NB4 (cell line): Measurements from ENCODE around the gene CLPTM1.
A peak's percentile ranks its signal among the peaks of the same experiment; 100 is the strongest.
"Not testable (repeated sequence)": the region's sequence is repeated elsewhere in the genome, so short reads cannot be mapped to it uniquely, and the experiment has no call there.

Experiments
- DNase-seq: peaks from one replicate; pipeline ENCODE4 v3.0.0; 2010; ENCODE audit warnings: low read depth
- H3K4me3 ChIP-seq: one replicate; pipeline ENCODE4 v1.5.1; 2011; ENCODE audit warnings: mild to moderate bottlenecking, low read depth, low read length, moderate library complexity
- MYC ChIP-seq: IDR thresholded peaks from 2 replicates; pipeline ENCODE4 v1.6.1; 2011; ENCODE audit warnings: low read depth, low read length
- POLR2A ChIP-seq: IDR thresholded peaks from 2 replicates; pipeline ENCODE4 v1.6.1; 2011; ENCODE audit warnings: mild to moderate bottlenecking; ENCODE audit not compliant: insufficient read length; ENCODE audit errors: extremely low read depth
- TF ChIP-seq, protein P1 (sequence below): IDR thresholded peaks from one replicate; pipeline ENCODE4 v1.5.1; 2012; ENCODE audit warnings: low read depth, low read length
- TF ChIP-seq, protein P2 (sequence below): IDR thresholded peaks from 2 replicates; pipeline ENCODE4 v1.6.1; 2011; ENCODE audit warnings: low read depth, low read length

CLPTM1 gene

DNA sequence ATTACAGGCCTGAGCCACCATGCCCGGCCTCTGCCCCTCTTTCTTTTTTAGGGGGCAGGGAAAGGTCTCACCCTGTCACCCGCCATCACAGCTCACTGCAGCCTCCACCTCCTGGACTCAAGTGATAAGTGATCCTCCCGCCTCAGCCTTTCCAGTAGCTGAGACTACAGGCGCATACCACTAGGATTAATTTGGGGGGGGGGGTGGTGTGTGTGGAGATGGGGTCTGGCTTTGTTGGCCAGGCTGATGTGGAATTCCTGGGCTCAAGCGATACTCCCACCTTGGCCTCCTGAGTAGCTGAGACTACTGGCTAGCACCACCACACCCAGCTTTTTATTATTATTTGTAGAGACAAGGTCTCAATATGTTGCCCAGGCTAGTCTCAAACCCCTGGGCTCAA, 45.4 kb upstream of the CLPTM1 start:
- TF ChIP-seq, protein P1, sequence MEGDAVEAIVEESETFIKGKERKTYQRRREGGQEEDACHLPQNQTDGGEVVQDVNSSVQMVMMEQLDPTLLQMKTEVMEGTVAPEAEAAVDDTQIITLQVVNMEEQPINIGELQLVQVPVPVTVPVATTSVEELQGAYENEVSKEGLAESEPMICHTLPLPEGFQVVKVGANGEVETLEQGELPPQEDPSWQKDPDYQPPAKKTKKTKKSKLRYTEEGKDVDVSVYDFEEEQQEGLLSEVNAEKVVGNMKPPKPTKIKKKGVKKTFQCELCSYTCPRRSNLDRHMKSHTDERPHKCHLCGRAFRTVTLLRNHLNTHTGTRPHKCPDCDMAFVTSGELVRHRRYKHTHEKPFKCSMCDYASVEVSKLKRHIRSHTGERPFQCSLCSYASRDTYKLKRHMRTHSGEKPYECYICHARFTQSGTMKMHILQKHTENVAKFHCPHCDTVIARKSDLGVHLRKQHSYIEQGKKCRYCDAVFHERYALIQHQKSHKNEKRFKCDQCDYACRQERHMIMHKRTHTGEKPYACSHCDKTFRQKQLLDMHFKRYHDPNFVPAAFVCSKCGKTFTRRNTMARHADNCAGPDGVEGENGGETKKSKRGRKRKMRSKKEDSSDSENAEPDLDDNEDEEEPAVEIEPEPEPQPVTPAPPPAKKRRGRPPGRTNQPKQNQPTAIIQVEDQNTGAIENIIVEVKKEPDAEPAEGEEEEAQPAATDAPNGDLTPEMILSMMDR = no peak
- TF ChIP-seq MYC = no peak
- no peak for TF ChIP-seq POLR2A
- TF ChIP-seq, protein P2, sequence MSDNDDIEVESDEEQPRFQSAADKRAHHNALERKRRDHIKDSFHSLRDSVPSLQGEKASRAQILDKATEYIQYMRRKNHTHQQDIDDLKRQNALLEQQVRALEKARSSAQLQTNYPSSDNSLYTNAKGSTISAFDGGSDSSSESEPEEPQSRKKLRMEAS = no peak
- DNase-seq = no peak
- no peak overlapping the region for H3K4me3 ChIP-seq

DNA sequence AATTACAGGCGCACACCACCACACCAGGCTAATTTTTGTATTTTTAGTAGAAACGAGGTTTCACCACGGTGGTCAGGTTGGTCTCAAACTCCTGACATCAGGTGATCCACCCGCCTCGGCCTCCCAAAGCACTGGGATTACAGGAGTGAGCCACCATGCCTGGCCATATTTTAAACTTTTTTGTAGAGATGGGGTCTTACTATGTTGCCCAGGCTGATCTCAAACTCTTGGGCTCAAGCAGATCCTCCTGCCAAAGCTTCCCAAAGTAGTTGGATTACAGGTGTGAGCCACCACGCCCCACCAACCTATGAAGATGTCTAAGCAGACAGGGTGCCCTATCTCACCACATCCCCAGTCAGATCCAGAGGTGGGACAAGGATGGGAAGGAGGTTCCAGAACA, 43.3 kb upstream of the CLPTM1 start:
- not testable (repeated sequence) for H3K4me3 ChIP-seq, DNase-seq

DNA sequence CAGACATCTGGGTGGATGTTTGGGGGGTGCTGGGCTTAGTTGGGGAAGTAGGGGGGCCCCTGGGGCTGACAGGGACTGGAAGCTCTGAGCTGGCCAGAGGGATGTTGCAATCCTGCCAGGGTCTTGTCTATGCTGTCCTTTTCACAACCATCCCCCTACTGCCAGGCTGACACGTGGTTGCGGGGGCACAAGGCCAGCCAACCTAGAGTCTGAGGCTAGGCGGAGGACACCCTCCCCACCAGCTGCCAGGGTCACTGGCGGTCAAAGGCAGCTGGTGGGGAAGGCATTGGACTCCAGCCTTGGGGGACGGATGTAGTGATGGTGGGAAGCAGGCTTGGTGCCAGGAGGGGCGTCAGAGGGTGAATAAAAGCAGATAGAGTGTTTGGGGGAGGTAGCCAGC, 42.3 kb upstream of the CLPTM1 start:
- no peak overlapping the region for H3K4me3 ChIP-seq
- TF ChIP-seq POLR2A (no peak), MYC (no peak)
- TF ChIP-seq, protein P1 = no peak
- TF ChIP-seq, protein P2 = peak; percentile 39
- DNase-seq = no peak

DNA sequence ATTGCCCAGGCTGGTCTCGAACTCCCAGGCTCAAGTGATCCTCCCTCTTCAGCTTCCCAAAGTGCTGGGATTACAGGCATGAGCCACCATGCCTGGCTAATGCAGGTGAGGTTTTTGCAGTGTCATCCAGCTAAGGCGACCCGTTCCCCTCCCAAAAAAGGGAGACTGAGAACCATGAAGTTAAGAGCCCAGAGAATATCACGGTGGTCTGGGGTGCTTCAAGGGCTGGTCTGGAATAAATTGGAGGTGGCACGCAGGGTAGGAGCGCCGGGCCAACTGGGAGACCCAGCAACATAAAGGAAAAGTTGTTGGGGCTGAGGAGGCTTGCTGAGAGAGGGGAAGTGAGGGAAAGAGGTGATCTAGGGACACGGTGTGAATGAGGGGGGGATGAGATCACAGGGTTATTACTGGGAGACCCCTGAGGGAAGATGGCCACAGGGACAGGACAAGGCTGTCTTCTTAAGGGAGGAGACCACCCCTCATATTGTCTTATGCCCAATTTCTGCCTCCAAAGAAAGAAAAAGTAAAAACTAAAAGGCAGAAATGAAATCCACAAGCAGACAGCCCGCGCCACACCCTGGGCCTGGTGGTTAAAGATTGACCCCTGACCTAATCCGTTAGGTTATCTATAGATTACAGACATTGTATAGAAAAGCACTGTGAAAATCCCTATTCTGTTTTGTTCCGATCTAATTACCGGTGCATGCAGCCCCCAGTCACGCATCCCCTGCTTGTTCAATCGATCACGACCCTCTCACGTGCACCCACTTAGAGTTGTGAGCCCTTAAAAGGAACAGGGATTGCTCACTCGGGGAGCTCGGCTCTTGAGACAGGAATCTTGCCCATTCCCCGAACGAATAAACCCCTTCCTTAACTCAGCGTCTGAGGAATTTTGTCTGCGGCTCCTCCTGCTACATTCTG, 41.4 kb upstream of the CLPTM1 start:
- not testable (repeated sequence) for H3K4me3 ChIP-seq, DNase-seq

DNA sequence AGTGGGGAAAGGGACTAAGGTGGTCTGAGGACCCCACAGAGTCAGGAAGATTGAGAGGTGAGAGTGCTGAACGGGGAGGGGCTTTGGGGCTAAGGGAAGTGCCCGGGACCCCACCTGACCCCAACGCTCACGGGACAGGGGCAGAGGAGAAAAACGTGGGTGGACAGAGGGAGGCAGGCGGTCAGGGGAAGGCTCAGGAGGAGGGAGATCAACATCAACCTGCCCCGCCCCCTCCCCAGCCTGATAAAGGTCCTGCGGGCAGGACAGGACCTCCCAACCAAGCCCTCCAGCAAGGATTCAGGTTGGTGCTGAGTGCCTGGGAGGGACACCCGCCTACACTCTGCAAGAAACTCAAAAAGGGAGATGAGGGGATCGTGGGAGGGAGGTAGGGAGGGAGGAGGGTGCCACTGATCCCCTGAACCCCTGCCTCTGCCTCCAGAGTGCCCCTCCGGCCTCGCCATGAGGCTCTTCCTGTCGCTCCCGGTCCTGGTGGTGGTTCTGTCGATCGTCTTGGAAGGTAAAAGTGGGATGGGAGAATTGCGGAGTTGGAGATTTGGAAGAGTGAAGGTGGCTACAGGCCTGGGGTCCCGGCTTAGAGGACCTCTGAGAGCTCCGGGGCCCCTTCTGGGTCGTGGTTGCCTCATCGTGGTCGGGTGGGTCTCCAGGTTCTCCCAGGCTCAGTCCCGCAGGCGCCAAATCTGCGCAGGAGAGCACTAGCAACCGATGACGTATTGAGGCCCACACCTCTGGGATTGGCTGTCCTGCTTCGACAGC, 40.6 kb upstream of the CLPTM1 start, which contains the start of gene APOC1:
APOC1 (plus strand) TSS at position 176 of the 774 bp plus-strand sequence; CDS start at position 460, 284 bp downstream.
- not testable (repeated sequence) for H3K4me3 ChIP-seq
- peak; percentile 63 for DNase-seq

DNA sequence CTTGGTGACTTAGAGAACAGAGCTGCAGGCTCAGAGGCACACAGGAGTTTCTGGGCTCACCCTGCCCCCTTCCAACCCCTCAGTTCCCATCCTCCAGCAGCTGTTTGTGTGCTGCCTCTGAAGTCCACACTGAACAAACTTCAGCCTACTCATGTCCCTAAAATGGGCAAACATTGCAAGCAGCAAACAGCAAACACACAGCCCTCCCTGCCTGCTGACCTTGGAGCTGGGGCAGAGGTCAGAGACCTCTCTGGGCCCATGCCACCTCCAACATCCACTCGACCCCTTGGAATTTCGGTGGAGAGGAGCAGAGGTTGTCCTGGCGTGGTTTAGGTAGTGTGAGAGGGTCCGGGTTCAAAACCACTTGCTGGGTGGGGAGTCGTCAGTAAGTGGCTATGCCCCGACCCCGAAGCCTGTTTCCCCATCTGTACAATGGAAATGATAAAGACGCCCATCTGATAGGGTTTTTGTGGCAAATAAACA, 30.9 kb upstream of the CLPTM1 start:
- TF ChIP-seq, protein P1 = no peak
- no peak for DNase-seq
- H3K4me3 ChIP-seq = no peak overlapping the region

DNA sequence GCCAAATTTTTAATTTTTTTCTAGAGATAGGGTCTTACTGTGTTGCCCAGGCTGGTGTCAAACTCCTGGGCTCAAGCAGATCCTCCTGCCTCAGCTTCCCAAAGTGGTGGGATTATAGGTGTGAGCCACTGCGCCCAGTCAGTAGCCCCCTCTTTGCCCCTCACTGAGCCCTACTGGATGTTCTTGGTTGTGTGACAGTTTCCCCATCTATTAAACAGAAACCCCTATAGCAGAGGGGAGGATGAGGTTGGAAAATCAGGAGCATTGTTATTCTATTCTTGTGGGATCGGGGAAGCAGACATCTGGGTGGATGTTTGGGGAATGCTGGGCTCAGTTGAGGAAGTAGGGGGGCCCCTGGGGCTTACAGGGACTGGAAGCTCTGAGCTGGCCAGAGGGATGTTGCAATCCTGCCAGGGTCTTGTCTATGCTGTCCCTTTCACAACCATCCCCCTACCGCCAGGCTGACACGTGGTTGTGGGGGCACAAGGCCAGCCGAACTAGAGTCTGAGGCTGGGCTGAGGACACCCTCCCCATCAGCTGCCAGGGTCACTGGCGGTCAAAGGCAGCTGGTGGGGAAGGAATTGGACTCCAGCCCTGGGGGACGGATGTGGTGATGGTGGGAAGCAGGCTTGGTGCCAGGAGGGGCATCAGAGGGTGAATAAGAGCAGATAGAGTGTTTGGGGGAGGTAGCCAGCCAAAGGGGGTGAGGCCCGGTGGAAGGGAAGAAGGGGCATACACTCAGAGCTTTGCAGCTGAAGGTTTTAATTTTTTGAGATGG, 29.9 kb upstream of the CLPTM1 start:
- H3K4me3 ChIP-seq = no peak overlapping the region
- DNase-seq = peak; percentile 76
- TF ChIP-seq, protein P1 = no peak
- peak; percentile 88 for TF ChIP-seq MYC
- TF ChIP-seq POLR2A = no peak
- TF ChIP-seq, protein P2 = peak; percentile 92

DNA sequence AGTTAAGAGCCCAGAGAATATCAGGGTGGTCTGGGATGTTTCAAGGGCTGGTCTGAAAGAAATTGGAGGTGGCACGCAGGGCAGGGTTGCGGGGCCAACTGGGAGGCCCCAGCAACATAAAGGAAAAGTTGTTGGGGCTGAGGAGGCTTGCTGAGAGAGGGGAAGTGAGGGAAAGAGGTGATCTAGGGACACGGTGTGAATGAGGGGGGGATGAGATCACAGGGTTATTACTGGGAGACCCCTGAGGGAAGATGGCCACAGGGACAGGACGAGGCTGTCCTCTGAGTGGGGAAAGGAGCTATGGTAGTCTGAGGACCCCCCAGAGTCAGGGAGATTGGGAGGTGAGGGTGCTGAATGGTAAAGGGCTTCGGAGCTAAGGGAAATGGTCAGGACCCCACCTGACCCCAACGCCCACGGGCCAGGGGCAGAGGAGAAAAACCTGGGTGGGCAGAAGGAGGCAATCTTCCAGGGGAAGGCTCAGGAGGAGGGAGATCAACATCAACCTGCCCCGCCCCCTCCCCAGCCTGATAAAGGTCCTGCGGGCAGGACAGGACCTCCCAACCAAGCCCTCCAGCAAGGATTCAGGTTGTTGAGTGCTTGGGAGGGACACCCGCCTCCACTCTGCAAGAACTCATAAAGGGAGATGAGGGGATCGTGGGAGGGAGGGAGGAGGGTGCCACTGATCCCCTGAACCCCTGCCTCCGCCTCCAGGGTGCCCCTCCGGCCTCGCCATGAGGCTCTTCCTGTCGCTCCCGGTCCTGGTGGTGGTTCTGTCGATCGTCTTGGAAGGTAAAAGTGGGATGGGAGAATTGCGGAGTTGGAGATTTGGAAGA, 28.7 kb upstream of the CLPTM1 start:
- H3K4me3 ChIP-seq, DNase-seq: not testable (repeated sequence)
